Central memory CD8-positive, alpha-beta T cell (primary cell): ENCODE measurements around the gene SARDH.
A peak's percentile ranks its signal among the peaks of the same experiment; 100 is the strongest.

Experiments used
- ATAC-seq: fragments of 150-1000 bp; cut with Tn5 transposase; replicated peaks from 2 replicates; pipeline ENCODE4 v1.10.0; 2022; ENCODE audit warnings: mild to moderate bottlenecking, moderate FRiP score, moderate number of reproducible peaks; ENCODE audit not compliant: poor library complexity, severe bottlenecking; ENCODE audit errors: extremely low read depth
- DNase-seq, 2 donors: peaks; one replicate each; pipeline ENCODE4 v3.0.0; 2021; ENCODE audit warnings: low spot score in 2 of 2
- H3K27ac Mint-ChIP-seq: one replicate; pipeline ENCODE4 v1.8.0; 2022; ENCODE audit warnings: low read depth, mild to moderate bottlenecking, moderate library complexity, mixed read lengths
- H3K27me3 Mint-ChIP-seq: one replicate; pipeline ENCODE4 v1.8.0; 2022; ENCODE audit warnings: mixed read lengths
- H3K36me3 Mint-ChIP-seq: one replicate; pipeline ENCODE4 v1.8.0; 2022; ENCODE audit warnings: mild to moderate bottlenecking, moderate library complexity, mixed read lengths; ENCODE audit not compliant: insufficient read depth
- H3K4me1 Mint-ChIP-seq: one replicate; pipeline ENCODE4 v1.8.0; 2022; ENCODE audit warnings: mixed read lengths
- H3K4me3 Mint-ChIP-seq: one replicate; pipeline ENCODE4 v1.8.0; 2022; ENCODE audit warnings: mild to moderate bottlenecking, moderate library complexity, mixed read lengths
- H3K9me3 Mint-ChIP-seq: one replicate; pipeline ENCODE4 v1.8.0; 2022; ENCODE audit warnings: mixed read lengths

Gene SARDH

DNA sequence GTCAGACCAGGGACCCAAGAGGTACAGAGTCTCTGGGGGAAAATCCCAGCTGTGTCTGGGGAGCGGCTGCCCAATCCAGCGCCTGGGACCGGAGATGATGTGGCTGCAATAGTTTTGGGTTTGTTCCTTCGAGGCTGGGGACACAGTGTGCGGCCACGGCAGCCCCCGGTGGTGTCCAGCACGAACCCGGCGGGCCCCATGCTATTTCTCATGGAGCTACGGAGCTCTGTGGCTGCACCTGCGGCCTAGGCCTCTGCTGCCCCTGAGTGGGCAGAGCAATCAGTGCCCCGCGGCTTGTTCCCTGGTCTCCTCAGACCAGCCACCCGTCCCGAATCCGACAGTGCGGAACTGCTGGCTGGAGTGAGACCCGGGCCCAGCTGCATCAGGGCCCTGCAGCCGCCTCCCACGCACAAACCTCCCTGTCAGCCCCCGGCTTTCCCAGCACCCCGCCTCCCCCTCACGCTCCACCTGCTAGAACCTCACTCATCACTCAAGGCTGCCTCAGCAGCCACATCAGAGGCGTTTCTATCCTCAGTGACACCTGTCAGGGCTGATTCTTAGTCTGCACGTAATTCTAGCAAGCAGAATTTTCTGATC lies 29.0 kb downstream of the SARDH start:
- no peaks in the 10 kb centered on the region for H3K27me3 Mint-ChIP-seq
- ATAC-seq = peak; percentile 82
- no peak overlapping the region for H3K4me3 Mint-ChIP-seq
- no peaks in the 10 kb centered on the region for H3K9me3 Mint-ChIP-seq
- no peak for DNase-seq
- H3K4me1 Mint-ChIP-seq = peaks cover 11% of the 10 kb centered on the region
- peak overlapping the region; percentile 36 for H3K27ac Mint-ChIP-seq
- peaks cover 2% of the 10 kb centered on the region for H3K36me3 Mint-ChIP-seq

DNA sequence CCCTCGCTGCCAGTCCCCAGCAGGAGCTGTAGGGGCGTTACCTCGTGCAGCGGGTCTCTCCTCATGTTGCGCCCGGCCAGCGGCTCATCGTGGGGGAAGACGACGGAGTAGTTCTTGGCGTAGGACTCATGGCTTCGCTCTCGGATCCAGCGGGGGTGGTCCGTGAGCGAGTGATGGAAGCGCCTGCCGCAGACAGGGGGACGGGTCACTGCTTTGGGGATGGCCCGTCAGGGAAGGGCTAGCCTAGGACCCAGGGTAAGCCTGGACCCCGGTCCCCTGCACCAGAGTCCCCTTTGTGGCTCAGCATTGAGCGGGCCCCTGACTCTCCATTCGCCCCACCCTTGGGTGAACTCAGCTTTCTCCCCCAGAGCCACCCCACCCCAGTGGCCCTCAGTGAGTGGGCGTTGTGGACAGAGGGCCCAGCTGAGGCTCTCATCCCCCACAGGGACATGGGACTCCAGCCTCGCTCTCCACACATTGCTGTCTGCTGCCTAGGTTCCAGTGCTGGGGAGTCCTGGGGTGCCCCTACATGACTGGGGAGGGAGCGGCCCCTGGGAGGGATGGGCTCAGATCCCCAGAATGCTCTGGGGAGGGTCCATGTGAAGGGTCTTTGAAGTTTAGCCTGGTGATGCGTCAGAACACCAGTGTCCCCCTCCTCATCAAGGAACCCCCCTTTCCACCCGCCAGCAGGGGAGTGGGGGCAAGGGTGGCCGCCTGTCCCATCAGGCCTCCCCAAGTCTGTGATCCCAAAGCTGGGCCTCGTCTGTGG lies 29.7 kb downstream of the SARDH start:
- no peak for DNase-seq
- Mint-ChIP-seq H3K4me1 (peaks cover 11% of the 10 kb centered on the region), H3K27ac (no peak overlapping the region)

DNA sequence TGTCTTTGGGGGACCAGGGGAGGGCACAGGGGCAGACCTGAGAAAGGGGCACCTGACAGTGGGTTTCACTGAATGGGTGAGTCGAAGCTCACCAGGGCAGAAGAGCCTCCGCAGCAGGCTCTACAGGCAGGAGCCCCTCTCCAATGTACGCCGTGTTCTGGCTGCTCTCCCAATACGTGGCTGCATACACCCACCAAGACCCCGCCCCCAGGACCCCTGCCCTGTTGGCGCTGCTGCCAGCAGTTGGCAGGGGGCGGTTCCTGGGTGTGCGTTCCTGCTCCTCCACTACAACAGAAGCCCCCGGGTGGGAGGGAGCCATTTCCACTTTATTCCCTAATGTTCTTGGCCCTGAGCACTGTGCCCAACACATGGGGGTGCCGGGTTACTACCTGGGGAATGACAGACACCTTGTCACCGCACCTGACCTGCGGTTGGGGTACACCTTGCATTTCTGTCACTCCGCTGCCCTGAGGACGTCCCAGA lies 30.3 kb downstream of the SARDH start:
- H3K9me3 Mint-ChIP-seq = no peaks in the 10 kb centered on the region
- ATAC-seq = no peak
- DNase-seq = no peak
- H3K36me3 Mint-ChIP-seq = peaks cover 3% of the 10 kb centered on the region
- H3K27ac Mint-ChIP-seq = no peak overlapping the region
- no peak overlapping the region for H3K4me3 Mint-ChIP-seq
- H3K27me3 Mint-ChIP-seq = no peaks in the 10 kb centered on the region
- peaks cover 12% of the 10 kb centered on the region for H3K4me1 Mint-ChIP-seq

More for the DNA sequence above, 29.7 kb downstream of the SARDH start:
- no peak overlapping the region for H3K4me3 Mint-ChIP-seq
- H3K9me3 Mint-ChIP-seq = no peaks in the 10 kb centered on the region
- no peak for ATAC-seq
- peaks cover 2% of the 10 kb centered on the region for H3K36me3 Mint-ChIP-seq
- H3K27me3 Mint-ChIP-seq = no peaks in the 10 kb centered on the region

DNA sequence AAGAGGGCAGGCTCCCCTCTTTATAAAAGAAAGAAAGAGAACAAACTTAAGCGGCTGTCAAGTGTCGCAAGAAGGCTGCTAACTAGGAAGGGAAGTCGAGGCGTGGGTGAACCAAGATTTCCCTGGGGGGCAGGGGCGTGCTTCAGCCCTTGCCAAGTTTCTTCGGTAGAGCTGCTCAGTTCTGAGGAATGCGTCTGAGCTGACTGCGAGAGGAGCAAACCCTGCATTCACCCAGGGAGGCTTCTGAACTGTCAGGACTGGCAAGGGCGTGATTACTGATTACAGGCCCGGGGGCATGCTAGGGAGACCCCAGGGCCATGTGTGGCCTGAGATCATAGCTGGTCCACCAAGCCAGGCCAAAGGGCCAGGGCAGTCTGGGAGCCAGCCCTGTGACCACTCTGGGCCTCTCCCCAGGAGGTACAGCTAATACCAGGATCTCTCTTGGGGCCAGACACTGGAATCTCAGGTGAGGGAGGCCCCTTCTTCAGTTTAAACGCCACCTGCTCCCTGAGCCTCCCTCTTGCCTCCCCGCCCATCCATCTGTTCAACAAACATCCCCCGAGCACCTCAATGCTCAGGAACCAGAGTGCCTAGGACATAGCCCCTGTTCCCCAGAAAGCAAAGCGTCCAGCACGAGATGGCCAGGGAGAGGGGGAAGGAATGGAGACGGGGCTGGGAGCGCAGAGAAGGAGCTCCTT lies 30.9 kb downstream of the SARDH start:
- no peak for ATAC-seq
- Mint-ChIP-seq H3K9me3 (no peaks in the 10 kb centered on the region), H3K27me3 (no peaks in the 10 kb centered on the region), H3K4me1 (peaks cover 17% of the 10 kb centered on the region), H3K36me3 (peaks cover 3% of the 10 kb centered on the region), H3K27ac (no peak overlapping the region), H3K4me3 (no peak overlapping the region)
- DNase-seq = no peak

DNA sequence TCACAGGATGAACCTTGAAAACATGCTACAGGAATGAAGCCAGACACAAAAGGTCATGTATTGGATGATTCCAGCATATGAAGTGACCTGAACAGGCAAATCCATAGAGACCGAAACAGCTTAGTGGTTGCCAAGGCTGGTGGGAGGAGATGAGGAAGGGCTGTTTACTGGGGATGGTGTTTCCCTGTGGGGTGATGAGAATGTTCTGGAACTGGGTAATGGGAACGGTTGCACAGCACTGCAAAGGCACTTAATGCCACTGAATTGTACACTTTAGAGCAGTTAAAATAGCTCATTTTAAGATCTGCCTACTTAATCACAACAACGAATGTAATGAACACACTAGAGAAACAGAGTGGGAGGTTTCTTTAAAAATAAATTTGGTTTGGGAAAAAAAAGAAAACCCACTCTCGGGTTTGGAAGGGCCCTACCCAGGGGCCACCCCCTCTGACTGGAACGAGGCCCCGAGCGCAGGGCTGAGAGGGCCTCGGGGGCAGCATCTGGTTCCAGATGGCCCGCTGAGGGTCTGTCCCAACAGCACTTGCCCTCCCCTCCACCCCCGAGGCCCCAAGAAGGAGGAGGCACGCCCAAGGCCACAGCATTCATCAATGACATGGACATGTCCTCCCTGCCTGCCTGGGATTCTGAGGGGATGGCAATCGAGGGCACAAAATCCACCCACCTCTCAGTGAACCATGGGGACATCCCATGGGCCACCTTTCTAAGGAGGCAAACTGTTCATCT lies 31.7 kb downstream of the SARDH start:
- no peaks in the 10 kb centered on the region for H3K9me3 Mint-ChIP-seq
- no peak overlapping the region for H3K4me3 Mint-ChIP-seq
- peak overlapping the region; percentile 3 for H3K27ac Mint-ChIP-seq
- H3K27me3 Mint-ChIP-seq = no peaks in the 10 kb centered on the region
- no peak for DNase-seq
- ATAC-seq = no peak
- peaks cover 21% of the 10 kb centered on the region for H3K4me1 Mint-ChIP-seq
- peaks cover 3% of the 10 kb centered on the region for H3K36me3 Mint-ChIP-seq

DNA sequence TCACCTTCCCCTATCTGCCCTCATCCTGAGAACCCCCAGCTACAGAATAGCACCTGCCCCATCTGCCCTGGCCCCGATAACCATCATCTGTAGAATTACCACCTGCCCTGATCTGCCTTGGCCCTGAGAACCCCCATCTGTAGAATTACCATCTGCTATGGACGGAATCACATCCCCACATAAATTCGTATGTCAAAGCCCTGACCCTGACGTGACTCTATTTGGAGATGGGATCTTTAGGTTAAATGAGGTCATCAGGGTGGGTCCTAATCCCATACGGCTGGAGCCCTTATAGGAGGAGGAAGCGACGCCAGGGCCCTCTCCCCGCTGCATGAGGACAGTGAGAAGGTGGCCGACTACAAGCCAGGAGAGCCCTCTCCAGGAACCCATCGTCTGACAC lies 32.6 kb downstream of the SARDH start:
- Mint-ChIP-seq H3K36me3 (peaks cover 5% of the 10 kb centered on the region), H3K9me3 (no peaks in the 10 kb centered on the region), H3K27ac (no peak overlapping the region), H3K4me1 (peaks cover 28% of the 10 kb centered on the region), H3K4me3 (no peak overlapping the region), H3K27me3 (no peaks in the 10 kb centered on the region)
- ATAC-seq = no peak
- no peak for DNase-seq

DNA sequence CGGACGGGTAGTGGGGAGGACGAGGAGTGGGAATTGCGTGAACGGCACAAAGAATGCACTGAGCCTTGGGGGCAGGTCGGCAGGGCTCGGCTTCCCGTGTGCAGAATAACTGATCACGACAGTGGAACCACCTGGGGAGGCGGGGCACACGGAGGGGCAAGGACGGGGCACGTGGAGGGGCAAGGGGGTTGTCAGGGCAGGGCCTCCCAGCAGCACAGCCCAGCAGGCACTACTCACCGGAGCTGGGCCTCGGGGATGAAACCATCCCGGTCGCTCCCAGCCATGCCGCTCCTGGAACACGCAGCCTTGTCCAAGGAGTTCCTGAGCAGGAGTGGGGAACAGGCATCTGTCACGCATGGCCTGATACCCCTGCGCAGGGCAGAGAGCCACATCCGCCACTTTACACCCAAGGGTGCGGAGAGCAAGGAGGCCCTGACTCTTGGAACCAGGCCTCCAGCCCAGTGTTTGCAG lies 33.4 kb downstream of the SARDH start:
- Mint-ChIP-seq H3K36me3 (peaks cover 5% of the 10 kb centered on the region), H3K27ac (no peak overlapping the region), H3K27me3 (no peaks in the 10 kb centered on the region), H3K4me1 (peaks cover 30% of the 10 kb centered on the region), H3K9me3 (no peaks in the 10 kb centered on the region), H3K4me3 (no peak overlapping the region)
- DNase-seq (no peak), ATAC-seq (no peak)

DNA sequence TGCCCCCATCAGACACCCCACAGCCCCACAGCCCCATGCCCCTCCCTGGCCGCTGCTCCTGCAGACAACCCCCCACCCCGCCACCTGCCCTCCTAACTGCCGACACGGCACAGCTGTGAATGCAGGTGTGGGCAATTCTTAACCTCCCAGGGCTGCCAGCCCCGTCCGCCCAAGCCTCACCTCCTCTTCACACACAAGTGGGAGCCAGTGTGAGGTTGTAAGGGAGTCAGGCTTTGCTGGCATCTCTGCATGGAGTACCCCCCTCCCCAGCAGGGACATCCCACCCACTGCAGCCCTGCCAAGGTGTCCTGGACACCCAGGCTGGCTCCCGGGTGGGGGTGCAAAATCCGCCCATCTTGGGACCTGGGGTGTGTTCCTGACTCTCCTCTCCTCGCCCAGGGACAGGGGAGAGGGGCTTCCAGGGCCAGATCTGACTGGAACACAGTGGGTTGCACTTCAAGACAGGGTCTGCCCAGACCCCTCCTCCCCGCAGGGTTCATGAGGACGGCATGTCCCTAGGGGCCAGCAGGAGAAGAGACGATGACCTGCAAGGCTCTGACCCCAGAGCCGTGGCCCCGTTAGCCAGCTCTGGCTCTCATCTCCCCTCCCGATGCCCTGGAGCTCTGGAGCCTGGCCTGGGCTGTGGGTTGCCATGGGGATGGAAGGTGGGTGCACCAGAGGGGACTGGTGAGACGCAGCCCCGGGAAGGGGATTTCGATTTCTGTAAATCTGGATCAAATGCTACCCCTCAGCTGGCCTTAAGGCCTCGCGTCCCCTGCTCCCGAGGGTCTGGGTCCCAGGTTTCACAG lies 34.4 kb downstream of the SARDH start:
- no peaks in the 10 kb centered on the region for H3K9me3 Mint-ChIP-seq
- ATAC-seq (no peak), DNase-seq (no peak)
- H3K4me3 Mint-ChIP-seq = peak overlapping the region; percentile 78
- no peak overlapping the region for H3K27ac Mint-ChIP-seq
- peaks cover 25% of the 10 kb centered on the region for H3K4me1 Mint-ChIP-seq
- peaks cover 5% of the 10 kb centered on the region for H3K36me3 Mint-ChIP-seq
- no peaks in the 10 kb centered on the region for H3K27me3 Mint-ChIP-seq

DNA sequence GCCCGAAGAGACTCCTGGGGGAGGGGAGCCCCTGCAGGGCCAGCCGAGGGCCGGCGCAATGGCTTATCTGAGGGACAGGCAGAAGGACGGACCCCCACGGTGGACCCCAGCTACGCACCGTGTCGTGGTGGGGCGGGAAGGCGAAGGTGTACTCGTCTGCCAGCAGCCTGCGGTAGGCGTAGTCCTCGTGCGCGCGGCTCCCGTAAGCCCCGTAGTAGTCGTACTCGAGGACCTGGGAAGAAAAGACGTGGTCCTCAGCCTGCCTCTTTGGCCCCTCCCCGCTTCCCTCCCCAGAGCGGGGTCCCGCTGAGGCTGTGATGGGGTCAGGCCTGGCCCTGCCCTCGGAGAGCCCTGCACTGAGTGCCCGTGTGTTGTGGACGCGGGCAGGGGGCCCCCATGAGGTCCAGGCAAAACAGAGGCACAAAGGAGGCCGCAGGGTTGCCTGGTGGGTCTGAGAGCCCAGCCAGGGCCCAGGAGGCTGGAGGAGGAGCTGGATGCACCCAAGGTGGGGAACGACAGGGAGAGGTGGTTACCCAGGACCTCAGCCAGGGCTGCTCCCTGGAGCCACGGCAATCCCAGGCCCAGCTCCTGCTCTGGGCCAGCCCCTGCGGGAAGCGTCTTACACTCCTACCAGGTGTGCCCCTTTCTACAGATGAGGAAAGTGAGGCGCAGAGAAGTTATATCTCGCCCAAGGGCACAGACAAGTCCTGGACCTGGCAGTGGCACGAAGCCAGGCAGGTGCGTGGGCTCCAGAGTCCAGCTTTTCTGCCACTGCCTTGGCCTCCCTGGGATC lies 35.2 kb downstream of the SARDH start:
- ATAC-seq (no peak), DNase-seq (no peak)
- Mint-ChIP-seq H3K27ac (peak overlapping the region; percentile 87), H3K9me3 (no peaks in the 10 kb centered on the region), H3K4me1 (peaks cover 30% of the 10 kb centered on the region), H3K27me3 (no peaks in the 10 kb centered on the region), H3K4me3 (peak overlapping the region; percentile 78), H3K36me3 (peaks cover 5% of the 10 kb centered on the region)

DNA sequence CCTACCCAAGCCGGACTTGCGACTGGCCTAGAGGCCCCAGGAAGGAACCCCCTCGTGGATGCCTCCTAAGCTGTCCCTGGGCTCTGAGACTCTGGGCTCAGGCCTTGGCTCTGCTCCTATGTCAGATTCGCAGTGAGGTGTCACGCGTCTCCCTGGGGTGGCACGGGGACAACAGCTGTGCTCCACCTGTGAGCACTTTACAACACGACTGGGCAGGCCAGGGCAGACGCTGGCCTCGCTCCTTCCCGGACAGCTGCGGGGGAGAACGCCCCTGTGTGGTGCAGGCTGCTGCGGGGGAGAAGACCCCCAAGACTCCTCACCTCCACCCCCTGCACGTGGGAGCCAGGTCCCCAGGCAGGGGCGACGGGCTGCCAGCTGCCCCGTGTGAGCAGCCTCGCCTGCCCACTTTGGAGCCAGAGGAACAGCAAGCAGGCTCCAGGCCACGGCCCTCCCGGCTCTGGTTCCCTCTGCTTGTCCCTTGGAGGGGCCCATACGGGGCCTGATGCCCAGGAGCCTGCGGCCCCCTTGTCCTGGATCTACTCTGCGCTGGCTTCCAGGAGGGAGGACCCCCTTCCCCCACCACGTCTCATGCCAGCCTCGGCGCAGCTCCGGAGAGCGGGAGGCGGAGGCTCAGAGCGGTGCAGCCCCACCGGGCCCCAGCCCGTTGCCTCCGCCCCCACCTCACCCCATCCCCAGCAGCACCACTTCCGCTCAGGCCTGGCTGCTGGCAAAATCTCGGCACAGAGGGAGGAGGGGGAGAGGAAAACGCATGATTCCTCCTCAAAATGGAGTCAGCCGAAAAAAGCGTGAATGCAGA lies 36.0 kb downstream of the SARDH start:
- Mint-ChIP-seq H3K27me3 (no peaks in the 10 kb centered on the region), H3K4me3 (peak overlapping the region; percentile 78), H3K36me3 (peaks cover 7% of the 10 kb centered on the region), H3K27ac (peak overlapping the region; percentile 87), H3K9me3 (no peaks in the 10 kb centered on the region), H3K4me1 (peaks cover 30% of the 10 kb centered on the region)
- ATAC-seq = peak; percentile 64
- peak in 1 of 2 donors; percentile 45 for DNase-seq
